Gastrocnemius medialis (tissue), 4 donors: Measurements from ENCODE around the gene NELFB. TPM values are rescaled to one million over a fixed set of nuclear protein-coding genes. Genes with fewer than 3 reads are reported as not detected.
A peak's percentile ranks its signal among the peaks of the same experiment; 100 is the strongest.

Experiments
- ATAC-seq, 2 donors: fragments of 150-250 bp; one replicate each; pipeline ENCODE4 v1.9.1; 2016
- DNase-seq, 2 donors: peaks; one replicate each; pipeline ENCODE4 v3.0.0-alpha.2; 2019
- H3K27ac ChIP-seq, 4 donors: fragments of 200-600 bp; sonication (generic); 1 replicate in 1 of 4; 2 replicates in 3 of 4; pipeline ENCODE4 v1.5.1; 2016 to 2018; ENCODE audit warnings: mild to moderate bottlenecking in 2 of 4, moderate library complexity in 1 of 4
- H3K27me3 ChIP-seq, 3 donors: fragments of 200-600 bp; sonication (generic) in 2 of 3; 1 replicate in 1 of 3; 2 replicates in 2 of 3; pipeline versions ENCODE4 v1.5.1 to v1.6.0; 2016 to 2019; ENCODE audit warnings: mild to moderate bottlenecking in 1 of 3, moderate library complexity in 1 of 3
- H3K36me3 ChIP-seq, 2 donors: fragments of 200-600 bp; sonication (generic) in 1 of 2; one replicate each; pipeline ENCODE4 v1.5.1; 2017 to 2018
- H3K4me1 ChIP-seq, 2 donors: fragments of 200-600 bp; sonication (generic) in 1 of 2; one replicate each; pipeline ENCODE4 v1.5.1; 2016 to 2017; ENCODE audit warnings: mild to moderate bottlenecking in 2 of 2
- H3K4me3 ChIP-seq, 4 donors: fragments of 200-600 bp; sonication (generic) in 3 of 4; 1 replicate in 1 of 4; 2 replicates in 3 of 4; pipeline ENCODE4 v1.5.1; 2016 to 2019; ENCODE audit warnings: mild to moderate bottlenecking in 2 of 4
- H3K9me3 ChIP-seq, 3 donors: fragments of 200-600 bp; sonication (generic) in 2 of 3; 1 replicate in 1 of 3; 2 replicates in 2 of 3; pipeline ENCODE4 v1.5.1; 2016 to 2019
- POLR2A ChIP-seq, 2 donors: fragments of 450-650 bp; IDR thresholded peaks; one replicate each; pipeline ENCODE4 v1.6.1; 2017; ENCODE audit warnings: antibody characterized with exemption in 2 of 2, mild to moderate bottlenecking in 2 of 2, moderate library complexity in 2 of 2
- in situ Hi-C, 4 donors: fragments of 200-750 bp; cut with MboI; loops; one replicate each; pipeline versions ENCODE4 v1.15.0 to v1.8.0; 2017; ENCODE audit warnings: low sequenced_read_pairs in 4 of 4
- intact Hi-C: fragments of 100-400 bp; cut with DNase I; formaldehyde crosslinking; loops from one replicate; pipeline ENCODE4 v1.15.1; 2023; ENCODE audit warnings: low total_unique reads
- total RNA-seq, 4 donors: library from RNA; depleted of rRNA; stranded (reverse); fragments of >200 nt; gene quantifications; one replicate each; pipeline versions ENCODE4 v1.1.0 to v1.2.3, GENCODE V29; 2016
- TF ChIP-seq, protein P1 (sequence below), 5 experiments: fragments of 450-650 bp in 3 of 5; fragments of 200-600 bp in 2 of 5; sonication (generic) in 2 of 5; IDR thresholded peaks in 4 of 5; conservative IDR thresholded peaks in 1 of 5; 1 replicate in 4 of 5; 2 replicates in 1 of 5; pipeline ENCODE4 v1.5.1; 2016 to 2019; ENCODE audit warnings: antibody characterized with exemption in 5 of 5, mild to moderate bottlenecking in 3 of 5, moderate library complexity in 3 of 5

Gene NELFB
- total RNA-seq, 4 donors from 2014 or later, result 21.6 to 61.5 (median 39.4) TPM

DNA sequence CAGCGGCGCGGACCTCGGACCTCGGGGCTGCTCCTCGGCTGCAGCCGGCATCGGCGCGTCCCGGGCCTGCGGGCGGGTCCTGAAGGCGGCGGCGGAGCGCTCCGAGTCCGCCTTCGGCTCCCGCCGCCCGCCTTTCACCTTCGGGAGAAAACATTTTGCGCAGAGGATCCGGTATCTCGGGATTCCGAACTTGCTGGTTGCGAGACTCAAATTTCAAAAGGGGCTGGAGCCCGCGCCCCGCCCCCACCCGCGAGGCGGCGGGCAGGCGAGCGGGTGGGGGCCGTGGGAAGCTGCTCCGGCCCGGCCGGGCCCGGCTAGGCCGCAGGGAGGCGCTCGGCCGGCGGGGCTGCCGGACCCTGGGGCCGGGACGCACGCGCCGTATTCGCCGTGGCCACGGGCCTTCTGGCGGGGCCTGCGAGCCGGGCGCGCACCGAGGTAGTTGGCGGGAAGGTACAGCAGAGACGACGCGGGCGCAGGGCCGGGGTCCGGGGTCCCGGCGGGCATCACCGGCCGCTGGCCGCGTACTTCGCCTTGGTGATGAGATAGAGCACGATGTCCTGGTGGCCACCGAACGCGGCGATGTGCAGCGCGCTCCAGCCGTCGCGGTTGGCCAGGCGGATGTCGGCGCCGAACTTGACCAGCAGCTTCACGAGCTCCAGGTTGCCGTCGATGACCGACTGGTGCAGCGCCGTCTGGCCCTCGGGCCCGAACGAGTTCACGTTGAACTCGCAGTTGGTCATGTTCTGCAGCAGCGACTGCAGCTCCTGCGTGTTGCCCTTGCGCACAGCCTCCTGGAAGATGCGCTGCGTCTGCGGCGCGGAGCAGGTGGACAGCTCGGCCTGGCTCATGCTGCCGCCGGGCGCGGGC, 46.2 kb downstream of the NELFB start:
- intact Hi-C loops, result no loop called here
- in situ Hi-C loops, result no loop called here
- Histone ChIP-seq H3K27me3 (peaks cover 45 to 54% (median 50%) of the 10 kb centered on the region in 3 donors), H3K9me3 (no peaks in the 10 kb centered on the region), H3K36me3 (no peaks in the 10 kb centered on the region), H3K4me3 (peak overlapping the region; percentile 44 to 61 (median 52)), H3K4me1 (peaks cover 20 to 22% of the 10 kb centered on the region in 2 donors), H3K27ac (peak overlapping the region; percentile 27 to 81 (median 78))
- TF ChIP-seq POLR2A (IDR thresholded peaks at IDR 0.05), result no peak
- TF ChIP-seq, protein P1, sequence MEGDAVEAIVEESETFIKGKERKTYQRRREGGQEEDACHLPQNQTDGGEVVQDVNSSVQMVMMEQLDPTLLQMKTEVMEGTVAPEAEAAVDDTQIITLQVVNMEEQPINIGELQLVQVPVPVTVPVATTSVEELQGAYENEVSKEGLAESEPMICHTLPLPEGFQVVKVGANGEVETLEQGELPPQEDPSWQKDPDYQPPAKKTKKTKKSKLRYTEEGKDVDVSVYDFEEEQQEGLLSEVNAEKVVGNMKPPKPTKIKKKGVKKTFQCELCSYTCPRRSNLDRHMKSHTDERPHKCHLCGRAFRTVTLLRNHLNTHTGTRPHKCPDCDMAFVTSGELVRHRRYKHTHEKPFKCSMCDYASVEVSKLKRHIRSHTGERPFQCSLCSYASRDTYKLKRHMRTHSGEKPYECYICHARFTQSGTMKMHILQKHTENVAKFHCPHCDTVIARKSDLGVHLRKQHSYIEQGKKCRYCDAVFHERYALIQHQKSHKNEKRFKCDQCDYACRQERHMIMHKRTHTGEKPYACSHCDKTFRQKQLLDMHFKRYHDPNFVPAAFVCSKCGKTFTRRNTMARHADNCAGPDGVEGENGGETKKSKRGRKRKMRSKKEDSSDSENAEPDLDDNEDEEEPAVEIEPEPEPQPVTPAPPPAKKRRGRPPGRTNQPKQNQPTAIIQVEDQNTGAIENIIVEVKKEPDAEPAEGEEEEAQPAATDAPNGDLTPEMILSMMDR (IDR thresholded peaks at IDR 0.05 in 4 of 5, conservative IDR thresholded peaks at IDR 0.05 in 1 of 5), result peak in 2 of 5 experiments; percentile 20 to 37
- ATAC-seq (no peak), DNase-seq (no peak)

DNA sequence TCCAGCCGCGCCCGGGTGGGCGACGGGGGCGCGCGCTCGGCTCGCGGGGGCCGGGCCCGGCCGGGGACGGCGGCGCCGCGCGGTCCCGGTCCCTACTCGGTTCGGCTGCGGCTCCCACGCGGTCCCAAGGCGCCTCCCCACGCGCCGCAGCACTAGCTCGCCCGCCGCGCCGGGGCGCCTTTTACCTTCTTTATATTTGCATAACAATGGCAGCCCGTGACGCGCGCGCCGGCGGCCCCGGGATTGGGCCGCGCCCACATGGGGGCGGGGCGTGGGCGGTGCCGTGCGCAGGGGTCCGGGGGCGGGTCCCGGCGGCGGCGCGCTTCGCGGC, 47.0 kb downstream of the NELFB start, which contains the start of gene NRARP:
NRARP (minus strand) TSS at position 154 of the 331 bp plus-strand sequence. CDS start 343 bp downstream, outside the sequence.
- Histone ChIP-seq H3K27me3 (peaks cover 45 to 56% (median 51%) of the 10 kb centered on the region in 3 donors), H3K9me3 (no peaks in the 10 kb centered on the region), H3K4me3 (peak within 1 kb of the TSS; percentile 44 to 61 (median 55)), H3K4me1 (peaks cover 22 to 28% of the 10 kb centered on the region in 2 donors), H3K27ac (peak within 1 kb of the TSS; percentile 60 to 81 (median 80)), H3K36me3 (no peaks in the 10 kb centered on the region)
- TF ChIP-seq POLR2A (IDR thresholded peaks at IDR 0.05), result peak; percentile 64 to 82
- TF ChIP-seq, protein P1 (IDR thresholded peaks at IDR 0.05 in 4 of 5, conservative IDR thresholded peaks at IDR 0.05 in 1 of 5), result no peak
- intact Hi-C loops, result no loop called here
- peak; percentile 28 to 50 for DNase-seq
- ATAC-seq, result peak; percentile 46 to 56
- in situ Hi-C loops, result no loop called here

DNA sequence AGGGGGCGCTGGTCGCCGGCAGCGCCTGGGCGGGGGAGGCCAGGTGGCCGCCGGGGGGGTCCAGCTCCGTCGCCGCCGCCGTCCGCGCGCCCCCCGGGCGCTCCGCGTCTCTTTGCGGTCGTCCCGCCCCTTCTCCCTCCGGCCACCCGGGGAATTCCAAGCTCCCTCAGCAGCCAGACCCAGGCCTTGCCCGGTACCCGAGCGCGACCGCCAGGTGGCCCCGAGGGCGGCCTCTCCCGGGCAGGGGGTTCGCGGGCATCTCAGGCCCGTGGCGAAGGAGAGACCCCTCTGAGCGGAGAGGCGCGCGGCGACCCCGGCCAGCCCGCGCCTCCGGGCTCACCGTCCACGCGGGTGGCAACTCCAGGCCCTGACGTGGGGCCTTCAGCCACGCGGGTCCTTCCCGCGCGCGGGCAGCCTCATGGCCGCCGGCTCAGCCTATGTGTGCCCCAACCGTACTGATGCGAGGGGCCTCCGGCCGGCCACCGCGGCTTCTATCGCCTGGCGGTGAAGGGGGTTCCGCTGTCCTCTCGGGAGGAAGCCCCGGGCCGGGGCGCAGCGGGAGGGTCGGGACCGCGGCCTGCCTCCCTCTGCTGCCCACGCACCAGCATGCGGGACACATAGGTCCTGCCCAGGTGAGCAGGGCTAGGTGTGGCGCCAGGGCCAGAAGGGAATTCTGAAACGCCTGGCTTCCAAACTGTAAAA, 47.5 kb downstream of the NELFB start:
- DNase-seq, result no peak
- in situ Hi-C loops (no loop called here), intact Hi-C loops (no loop called here)
- ATAC-seq, result peak; percentile 3 to 11
- H3K27ac ChIP-seq, result peak overlapping the region; percentile 60 to 81 (median 72)
- H3K4me3 ChIP-seq, result peak overlapping the region; percentile 43 to 55 (median 47)
- H3K36me3 ChIP-seq, result no peaks in the 10 kb centered on the region
- H3K4me1 ChIP-seq, result peaks cover 22 to 33% of the 10 kb centered on the region in 2 donors
- H3K27me3 ChIP-seq, result peaks cover 47 to 52% (median 51%) of the 10 kb centered on the region in 3 donors
- no peak for TF ChIP-seq POLR2A (IDR thresholded peaks at IDR 0.05)
- TF ChIP-seq, protein P1 (IDR thresholded peaks at IDR 0.05 in 4 of 5, conservative IDR thresholded peaks at IDR 0.05 in 1 of 5), result peak in 4 of 5 experiments; percentile 24 to 55 (median 43)
- H3K9me3 ChIP-seq, result no peaks in the 10 kb centered on the region

DNA sequence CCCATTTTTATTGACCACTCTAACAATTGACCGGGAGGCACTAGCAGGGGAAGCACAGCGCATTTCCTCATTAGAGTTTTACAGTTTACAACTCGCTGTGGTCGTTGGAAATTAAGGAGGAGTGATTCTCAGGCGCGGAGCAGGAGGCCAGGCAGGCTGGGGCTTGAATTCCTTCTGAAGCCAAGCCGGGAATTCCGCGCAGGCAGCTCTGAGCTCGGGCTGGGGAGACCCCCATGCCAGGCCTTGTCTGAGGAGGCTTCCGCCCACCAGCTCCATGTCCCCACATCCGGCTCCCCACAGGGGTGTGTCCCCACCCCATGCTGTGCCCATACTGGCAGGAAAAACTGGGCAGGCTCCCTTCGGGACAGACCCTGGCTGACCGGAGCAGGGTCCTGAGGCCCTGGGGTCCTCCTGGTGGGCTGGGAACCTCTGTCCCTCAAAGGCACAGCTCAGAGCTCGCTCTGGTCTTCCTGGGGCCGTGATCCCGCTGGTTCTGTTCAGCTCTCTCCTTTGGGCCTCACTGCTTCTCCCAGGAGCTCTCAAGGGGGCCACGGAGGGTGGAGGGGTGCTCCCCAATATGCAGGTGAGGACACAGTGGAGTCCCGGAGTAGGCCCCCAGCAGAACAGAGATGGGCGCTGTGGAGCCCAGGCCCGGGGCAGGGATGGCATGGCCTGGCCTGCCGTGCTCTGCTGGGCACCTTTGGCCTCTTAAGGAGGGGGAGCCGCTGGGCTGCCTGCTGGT, 48.2 kb downstream of the NELFB start:
- TF ChIP-seq POLR2A (IDR thresholded peaks at IDR 0.05), result no peak
- TF ChIP-seq, protein P1 (IDR thresholded peaks at IDR 0.05 in 4 of 5, conservative IDR thresholded peaks at IDR 0.05 in 1 of 5), result no peak
- Histone ChIP-seq H3K27me3 (peaks cover 44 to 49% (median 47%) of the 10 kb centered on the region in 3 donors), H3K36me3 (no peaks in the 10 kb centered on the region), H3K27ac (peak overlapping the region; percentile 60 to 81 (median 72)), H3K9me3 (no peaks in the 10 kb centered on the region), H3K4me3 (peak overlapping the region in 3 of 4 donors; percentile 43 to 55 (median 47)), H3K4me1 (peaks cover 22 to 33% of the 10 kb centered on the region in 2 donors)
- in situ Hi-C loops, result no loop called here
- DNase-seq, result no peak
- intact Hi-C loops, result no loop called here
- no peak for ATAC-seq
